HG03565 (cell line): ENCODE data around the gene GMNN.

Experiments used
- ATAC-seq: cut with Tn5 transposase; IDR thresholded peaks from one replicate; pipeline ENCODE4 v1.9.1; 2021; ENCODE audit warnings: mild to moderate bottlenecking, moderate library complexity; ENCODE audit not compliant: unreplicated experiment

GMNN gene

DNA sequence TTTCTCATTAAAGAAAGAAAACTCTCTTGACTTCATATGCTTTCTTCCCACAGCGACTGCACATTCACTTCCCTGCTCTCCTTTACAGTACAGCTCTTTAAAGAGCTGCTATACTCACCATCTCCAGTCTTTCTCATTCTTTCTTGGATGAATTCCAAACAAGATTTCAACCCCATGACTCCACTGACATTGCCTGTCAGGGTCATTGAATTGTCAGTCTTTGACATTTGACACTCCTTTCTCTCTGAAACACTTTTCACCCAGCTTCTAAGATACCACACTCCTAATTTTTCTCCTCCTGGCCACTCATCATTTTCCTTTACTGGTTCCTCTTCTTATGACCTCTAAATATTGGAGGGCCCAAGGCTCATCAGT, 24.8 kb downstream of the GMNN start:
- no peak for ATAC-seq

DNA sequence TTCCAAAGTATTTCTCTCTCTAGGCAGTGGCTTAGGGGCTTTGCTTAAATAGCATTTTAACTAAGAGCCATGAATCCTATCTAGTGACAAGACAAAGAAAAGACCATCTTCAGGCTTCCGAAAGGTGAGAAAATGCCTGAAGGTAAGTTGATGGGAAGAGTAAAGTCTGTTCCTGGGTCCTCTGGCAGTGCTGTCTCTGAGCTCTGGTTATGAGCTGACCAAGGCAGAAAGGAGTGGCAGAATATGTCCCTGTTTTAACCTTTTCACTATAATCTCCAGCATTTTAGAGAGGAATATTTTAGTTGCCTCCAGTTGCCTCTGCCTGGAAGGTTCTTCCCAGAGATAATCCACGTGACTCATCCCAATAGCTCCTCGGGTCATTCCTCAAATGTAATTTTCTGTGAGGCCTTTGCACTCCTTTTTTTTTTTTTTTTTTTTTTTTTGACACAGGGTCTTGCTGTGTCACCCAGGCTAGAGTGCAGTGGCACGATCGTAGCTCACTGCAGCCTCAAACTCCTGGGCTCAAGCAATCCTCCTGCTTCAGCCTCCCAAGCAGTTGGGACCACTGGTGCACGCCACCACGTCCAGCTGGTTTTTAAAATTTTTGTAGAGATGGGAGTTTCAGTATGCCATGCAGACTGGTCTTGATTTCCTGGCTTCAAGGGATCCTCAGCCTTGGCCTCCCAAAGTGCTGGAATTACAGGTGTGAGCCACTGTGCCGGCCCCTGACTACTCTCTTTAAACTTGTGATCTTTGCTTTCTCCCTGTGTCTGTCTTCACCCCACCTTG, 27.7 kb downstream of the GMNN start:
- no peak for ATAC-seq

DNA sequence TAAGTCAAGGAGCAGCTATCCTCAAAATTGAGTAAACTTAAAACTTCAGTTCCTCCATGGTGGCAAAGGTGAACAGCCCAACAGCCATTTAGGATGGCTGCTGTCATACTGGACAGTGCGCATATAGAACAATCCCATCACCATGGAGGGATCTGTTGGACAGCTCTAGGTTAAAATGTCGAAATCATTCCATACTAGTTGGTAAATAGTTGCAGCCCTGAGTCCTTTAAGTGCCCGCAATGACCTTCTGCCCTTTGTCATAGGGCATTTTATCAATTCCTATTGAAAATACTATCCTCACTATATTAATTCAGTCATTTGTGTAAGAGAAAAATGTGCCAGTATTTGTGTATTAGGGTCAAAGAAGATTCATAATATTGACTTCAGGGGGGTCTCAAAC, 32.8 kb downstream of the GMNN start:
- ATAC-seq = no peak

DNA sequence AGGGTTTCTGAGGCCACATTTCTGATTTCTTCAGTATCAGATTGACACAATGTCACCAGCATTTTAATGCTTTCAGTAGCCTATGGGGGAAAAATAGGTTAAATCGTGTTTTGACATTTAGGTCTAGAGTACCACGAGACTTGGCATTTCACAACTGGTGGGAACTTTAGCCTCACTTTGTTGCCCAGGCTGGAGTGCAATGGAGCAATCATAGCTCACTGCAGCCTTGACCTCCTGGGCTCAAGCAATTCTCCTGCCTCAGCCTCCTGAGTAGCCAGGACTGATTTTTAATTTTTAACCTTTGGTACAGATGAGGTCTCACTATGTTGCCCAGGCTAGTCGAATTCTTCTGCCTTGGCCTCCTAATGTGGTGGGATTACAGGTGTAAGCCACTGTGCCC, 35.0 kb downstream of the GMNN start:
- ATAC-seq = no peak

DNA sequence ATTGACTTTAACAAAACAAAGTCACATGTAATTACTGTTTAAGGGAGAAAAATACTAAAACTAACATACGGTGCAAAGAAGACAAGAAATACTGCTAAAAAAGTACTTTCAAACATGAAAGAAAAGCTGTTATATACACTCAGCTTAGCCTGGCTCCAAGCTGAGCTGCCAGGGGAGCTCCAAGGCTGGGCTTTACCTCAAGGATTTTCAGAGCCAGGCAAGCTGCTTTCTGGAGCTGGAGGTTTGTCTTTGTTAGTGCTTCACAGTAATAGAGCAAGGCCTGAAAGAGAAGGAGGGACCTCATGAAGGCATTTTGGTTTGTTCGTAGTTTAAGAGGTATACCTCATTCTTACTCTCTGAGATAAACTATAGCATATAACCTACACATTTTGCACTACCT, 43.6 kb downstream of the GMNN start:
- ATAC-seq = no peak

DNA sequence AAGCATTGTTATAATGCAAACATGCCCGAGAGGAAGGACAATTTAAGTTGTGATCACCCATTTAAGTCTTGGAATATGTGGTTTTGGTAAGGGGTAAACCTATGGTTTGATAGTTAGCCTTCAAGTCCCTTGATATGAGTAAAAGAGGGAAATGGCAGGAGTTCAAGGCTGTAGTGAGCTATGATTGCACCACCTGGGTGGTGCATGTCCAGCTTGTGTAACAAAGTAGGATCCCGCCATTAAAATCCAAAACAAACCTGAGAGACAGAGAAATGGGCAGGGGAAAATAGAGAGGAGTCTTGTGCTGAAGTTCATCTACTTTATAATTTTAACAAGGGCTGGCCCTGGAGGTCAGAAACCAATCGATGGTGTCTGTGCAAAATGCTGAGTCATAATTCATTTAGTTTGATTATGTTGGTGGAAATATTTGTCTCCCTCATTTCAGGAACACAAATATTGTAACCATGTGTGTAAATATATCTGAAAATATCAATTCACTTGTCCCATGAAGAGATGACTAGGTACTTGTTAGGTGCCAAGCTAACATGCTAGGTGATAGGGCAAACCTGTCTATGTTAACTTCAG, 47.2 kb downstream of the GMNN start:
- ATAC-seq = no peak

DNA sequence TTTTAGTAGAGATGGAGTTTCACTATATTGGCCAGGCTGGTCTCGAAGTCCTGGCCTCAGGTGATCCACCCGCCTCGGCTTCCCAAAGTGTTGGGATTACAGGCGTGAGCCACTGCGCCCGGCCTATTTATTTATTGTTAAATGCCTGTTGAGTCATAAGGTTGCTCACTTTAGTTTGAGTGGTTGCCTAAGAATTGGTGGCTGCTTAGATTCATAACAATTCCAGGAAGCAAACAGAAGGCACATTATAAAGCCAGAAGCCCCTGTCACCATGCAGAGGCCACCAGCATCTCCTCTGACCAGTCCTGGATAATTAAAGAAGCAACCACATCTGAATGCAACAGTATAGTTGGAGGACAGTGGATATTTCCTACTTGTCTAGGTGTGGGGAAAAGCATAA, 48.0 kb downstream of the GMNN start:
- ATAC-seq = no peak

DNA sequence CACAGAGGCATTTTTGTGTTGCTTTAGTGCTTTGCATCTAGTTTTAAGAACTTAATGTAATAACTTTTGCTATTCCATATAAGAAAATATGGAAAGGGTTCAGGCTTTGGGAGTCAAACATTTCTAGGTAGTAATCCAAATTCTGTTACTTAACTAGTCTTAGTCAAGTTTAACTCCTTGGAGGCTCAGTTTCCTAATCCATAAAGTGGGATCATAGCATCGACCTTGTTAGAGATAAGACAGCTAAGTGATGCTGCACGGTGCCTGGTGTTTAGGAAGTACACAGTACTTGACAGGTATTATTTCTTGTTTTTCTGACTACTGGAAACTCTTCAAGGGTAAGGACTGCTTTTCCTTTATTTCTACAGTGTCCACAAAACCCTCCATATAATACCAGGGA, 48.4 kb downstream of the GMNN start:
- no peak for ATAC-seq

DNA sequence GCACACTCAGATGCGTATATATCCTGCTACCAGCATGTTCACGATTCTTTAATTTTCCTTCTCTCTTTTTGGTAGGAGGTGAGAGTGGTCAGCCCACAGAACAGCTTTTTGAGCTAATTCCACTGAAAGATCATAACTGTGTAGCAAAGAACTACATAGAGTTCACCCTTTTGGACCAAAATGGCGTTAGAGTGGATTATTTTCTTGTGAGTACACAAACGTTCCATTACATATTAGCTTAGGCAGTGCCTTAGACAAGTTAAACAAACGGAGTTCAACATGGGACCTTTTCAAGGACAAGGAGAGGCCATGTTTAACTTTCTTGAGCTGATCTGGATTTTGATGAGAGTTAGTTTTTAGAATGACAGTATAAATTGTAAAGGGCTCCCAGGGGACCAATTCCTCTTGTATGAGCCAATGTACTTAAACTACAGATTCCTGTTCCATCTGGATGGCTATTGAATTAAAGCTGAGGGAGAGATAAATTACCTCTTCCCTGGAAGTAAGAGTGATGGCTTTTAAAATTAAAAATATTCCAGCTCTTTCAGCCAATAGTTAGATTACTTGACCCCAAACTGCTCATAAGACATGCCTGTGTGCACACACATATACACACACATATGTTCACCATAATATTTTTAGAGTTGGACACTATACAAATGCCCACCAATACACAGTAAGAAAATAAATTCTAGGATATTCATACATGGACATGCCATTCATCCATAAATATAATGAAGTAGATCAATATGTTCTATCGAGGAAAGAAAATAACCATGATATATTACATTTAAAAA, 49.6 kb downstream of the GMNN start:
- no peak for ATAC-seq

DNA sequence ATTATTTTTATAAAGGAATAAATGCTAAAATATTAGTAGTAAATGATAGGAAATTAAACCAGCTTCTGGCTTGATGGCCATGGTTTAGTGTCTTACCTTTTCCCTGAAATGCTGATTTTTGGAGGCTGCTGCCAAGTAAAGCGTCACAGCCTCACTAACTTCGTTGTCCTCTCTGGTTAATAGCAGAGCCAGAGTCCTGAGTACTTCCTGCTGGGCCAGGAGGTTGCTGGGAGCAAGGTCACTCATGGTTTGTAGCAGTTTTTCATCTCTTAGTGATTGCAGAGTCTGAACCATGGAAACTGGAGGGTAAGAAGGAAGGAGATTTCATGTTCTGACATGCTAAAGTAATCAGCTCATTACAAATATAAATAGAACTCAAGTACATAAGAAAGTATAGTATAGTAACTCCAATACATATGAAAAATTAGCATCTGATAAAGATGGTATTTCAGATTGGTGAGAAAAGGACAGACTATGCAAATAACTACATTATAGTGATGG, 50.4 kb downstream of the GMNN start:
- ATAC-seq = no peak

DNA sequence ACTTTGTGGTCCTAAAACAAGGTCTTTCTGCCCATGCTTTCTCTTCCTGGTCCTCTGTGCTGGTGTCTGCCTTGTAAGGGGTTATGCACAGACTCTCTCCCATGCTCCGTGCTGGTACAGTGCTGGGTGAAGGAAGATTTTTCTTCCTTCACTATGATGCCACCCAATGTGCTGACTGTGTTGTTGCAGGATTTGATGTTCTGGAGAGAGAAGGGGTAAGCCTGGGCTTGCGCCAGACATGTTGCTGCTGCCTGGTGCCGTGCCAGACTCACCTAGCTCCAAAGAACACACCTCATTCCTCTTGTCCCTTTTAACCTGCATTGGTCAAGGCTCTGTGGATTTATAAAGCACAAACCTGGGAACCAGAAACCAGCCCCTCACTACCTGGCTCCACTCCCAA, 52.4 kb downstream of the GMNN start:
- ATAC-seq = no peak

DNA sequence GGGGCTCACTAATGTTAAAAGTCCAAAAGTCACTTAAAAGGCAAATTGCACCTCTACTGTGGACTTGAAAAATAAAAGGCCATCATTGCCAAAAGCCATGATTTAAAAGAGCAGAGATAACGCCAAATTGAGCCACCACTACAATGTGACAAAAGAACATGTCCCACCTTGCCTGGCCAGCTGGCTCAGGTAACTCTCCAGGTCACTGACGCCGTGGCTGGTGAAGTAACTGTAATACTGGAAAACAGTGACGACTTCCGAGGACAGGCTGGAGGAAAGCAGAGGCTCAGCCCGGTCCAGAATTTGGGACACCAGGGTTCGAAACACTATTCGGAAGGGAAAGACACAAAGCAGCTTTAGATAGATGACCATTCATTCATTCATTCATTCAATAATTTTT, 53.2 kb downstream of the GMNN start:
- no peak for ATAC-seq

DNA sequence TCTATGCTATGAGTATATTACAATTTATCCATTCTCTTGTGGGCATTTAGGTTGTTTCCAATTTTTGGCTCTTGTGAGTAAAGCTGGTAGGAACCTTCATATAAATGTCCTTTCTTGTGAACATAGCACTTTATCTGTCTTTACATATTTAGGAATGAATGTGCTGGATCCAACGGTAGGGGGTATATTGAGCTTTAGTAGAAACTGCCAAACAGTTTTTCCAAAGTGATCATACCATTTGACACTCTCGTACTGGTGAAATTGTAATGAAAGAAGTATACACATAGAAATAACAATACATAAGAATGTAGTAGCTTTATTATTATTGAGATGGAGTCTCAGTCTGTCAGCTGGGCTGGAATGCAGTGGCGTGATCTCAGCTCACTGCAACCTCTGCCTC, 54.9 kb downstream of the GMNN start:
- ATAC-seq = no peak

DNA sequence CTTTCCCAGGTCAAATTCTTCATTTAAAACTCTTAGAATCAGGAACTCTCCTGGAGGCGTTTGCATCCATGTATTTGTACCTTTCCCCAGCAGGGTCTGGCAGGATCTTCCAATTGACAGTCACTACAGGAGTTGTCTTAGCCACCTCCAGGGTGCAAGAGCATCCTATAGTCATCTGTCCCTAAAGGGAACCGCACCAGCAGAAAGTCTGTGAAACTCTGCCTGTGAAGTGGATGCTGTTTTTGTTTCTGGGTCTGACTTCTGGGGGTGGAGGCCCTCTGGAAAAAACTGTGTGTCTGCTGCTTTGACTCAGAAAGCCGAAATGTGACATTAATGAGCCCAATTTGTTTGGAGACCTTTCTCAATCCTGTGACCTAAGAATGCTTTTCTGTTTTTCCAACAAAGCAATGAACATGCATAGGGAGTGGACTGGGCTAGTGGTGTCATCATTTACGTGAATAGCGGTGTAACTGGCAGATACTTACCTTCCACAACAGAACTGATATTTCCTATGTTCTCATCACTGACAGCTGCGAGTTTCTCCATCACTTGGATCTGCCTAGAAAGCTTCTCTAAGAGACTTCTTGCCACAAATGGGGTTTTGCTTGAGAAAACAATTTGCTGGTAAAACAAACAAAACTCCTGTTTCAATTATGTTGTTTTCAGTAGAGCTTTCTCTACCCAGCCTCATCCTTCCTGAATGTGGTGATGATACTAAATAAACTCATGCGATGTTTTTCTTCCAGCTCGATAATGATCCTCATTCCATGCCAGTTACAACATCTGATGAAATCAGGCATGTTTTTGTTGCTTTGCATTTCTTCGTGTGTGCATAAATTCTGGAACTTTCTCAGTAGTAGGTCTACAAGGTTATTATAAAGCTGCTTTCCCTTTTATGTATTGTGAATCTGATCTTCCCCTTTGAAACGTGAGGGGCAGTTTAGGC, 57.3 kb downstream of the GMNN start:
- ATAC-seq = no peak

DNA sequence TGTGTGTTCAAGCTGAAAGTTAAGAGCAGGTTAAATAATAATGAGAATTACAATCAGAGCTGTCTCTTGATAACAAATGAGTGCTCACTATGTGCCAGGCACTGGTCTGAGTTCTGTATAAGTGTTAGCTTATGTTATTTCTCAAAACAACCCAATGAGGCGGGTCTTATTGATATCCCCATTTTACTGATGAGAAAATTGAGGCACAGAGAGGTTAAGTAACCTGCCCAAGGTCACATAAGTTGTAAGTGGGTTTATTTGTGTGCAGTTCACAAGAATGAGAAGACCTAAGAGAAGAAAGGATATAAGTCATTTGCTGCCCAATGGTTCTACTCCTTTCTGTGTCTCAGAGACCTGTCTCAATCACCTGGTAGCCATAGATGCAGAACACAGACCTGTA, 58.1 kb downstream of the GMNN start:
- no peak for ATAC-seq

DNA sequence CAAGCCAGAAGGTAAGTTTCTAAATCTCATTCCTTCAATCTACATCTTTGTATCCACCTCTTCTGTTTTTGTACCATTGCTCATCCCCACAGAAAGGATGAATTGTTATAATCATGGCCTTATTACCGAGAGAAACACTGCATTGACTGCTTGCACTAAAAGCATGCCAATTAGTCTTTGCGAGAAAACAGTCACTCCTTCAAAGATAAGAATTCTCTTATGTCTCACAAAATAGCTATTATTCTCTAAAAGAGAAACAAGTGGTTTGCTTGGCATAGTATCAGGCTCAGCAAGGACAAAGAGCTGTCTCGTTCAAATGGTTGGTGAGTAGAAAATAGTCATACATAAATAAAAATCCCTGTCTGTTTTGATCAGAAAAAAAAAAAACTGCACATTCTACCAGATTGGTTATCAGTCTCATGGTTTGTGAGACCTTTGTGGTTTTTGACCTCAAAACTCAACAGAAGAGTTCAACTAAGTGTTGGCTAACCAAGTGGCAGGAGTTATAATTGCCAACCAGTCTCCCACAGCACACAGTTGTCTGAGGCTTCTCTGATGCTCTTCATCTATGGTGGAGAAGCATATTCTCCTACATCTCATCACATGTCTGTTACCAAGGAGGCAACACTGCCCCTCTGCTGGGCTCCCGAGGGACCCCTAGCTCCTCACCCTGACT, 59.1 kb downstream of the GMNN start:
- ATAC-seq = no peak
